GM12878 (cell line): ENCODE results near the gene TSFM. TPM values are rescaled to one million over a fixed set of nuclear protein-coding genes. Genes with fewer than 3 reads are reported as not detected.

Source experiments
- CBFB ChIP-seq: IDR thresholded peaks from 2 replicates; pipeline ENCODE4 v1.6.1; 2016; ENCODE audit warnings: antibody characterized with exemption, low read depth
- CBX3 ChIP-seq: fragments of 200-600 bp; sonication (generic); IDR thresholded peaks from 2 replicates; pipeline ENCODE4 v1.6.1; 2016; ENCODE audit warnings: low read depth, borderline replicate concordance
- CEBPB ChIP-seq, 2 experiments: fragments of 150-350 bp in 1 of 2; IDR thresholded peaks; 2 replicates each; pipeline ENCODE4 v1.6.1; 2012 to 2014; ENCODE audit warnings: low read depth in 2 of 2, low read length in 2 of 2, borderline replicate concordance in 1 of 2, inconsistent platforms in 1 of 2
- IRF5 ChIP-seq: fragments of 450-650 bp; IDR thresholded peaks from 2 replicates; pipeline ENCODE4 v1.6.1; 2017; ENCODE audit warnings: borderline replicate concordance
- JUNB ChIP-seq: IDR thresholded peaks from 2 replicates; pipeline ENCODE4 v1.6.1; 2016; ENCODE audit warnings: antibody characterized with exemption, mild to moderate bottlenecking
- MTA3 ChIP-seq: IDR thresholded peaks from 2 replicates; pipeline ENCODE4 v1.6.1; 2012; ENCODE audit warnings: low read length, inconsistent platforms, borderline replicate concordance
- NFXL1 ChIP-seq: fragments of 450-650 bp; IDR thresholded peaks from 2 replicates; pipeline ENCODE4 v1.6.1; 2017; ENCODE audit warnings: antibody characterized with exemption, mild to moderate bottlenecking, borderline replicate concordance
- NRF1 ChIP-seq: conservative IDR thresholded peaks from 2 replicates; pipeline ENCODE4 v1.6.1; 2011; ENCODE audit warnings: mild to moderate bottlenecking, low read depth, low read length, improper control_type of control experiment
- PAX5 ChIP-seq: IDR thresholded peaks from 2 replicates; pipeline ENCODE4 v1.6.1; 2011; ENCODE audit warnings: low read depth, low read length, borderline replicate concordance
- RELA ChIP-seq: fragments of 450-650 bp; IDR thresholded peaks from 2 replicates; pipeline ENCODE4 v1.8.0; 2014; ENCODE audit warnings: borderline replicate concordance; ENCODE audit not compliant: partially characterized antibody
- SMAD1 ChIP-seq: fragments of 450-650 bp; IDR thresholded peaks from 2 replicates; pipeline ENCODE4 v1.6.1; 2018; ENCODE audit warnings: mild to moderate bottlenecking, low read depth; ENCODE audit not compliant: partially characterized antibody
- SRF ChIP-seq, 2 experiments: IDR thresholded peaks; 2 replicates each; pipeline ENCODE4 v1.6.1; 2011; ENCODE audit warnings: low read depth in 2 of 2, low read length in 2 of 2, mild to moderate bottlenecking in 1 of 2, moderate library complexity in 1 of 2
- ZNF217 ChIP-seq: fragments of 450-650 bp; IDR thresholded peaks from 2 replicates; pipeline ENCODE4 v1.6.1; 2017; ENCODE audit warnings: antibody characterized with exemption, mild to moderate bottlenecking
- polyA plus RNA-seq, 11 experiments: library from polyadenylated mRNA; depleted of rRNA in 4 of 11; unstranded in 6 of 11; stranded (reverse) in 5 of 11; fragments of >200 nt; fragmentation: Nextera tagmentation in 4 of 11; fragmentation: Illumina TruSeq in 1 of 11; extraction: Ambion mirVana in 4 of 11; extraction: Trizol in 1 of 11; gene quantifications; 1 replicate in 1 of 11; 2 replicates in 10 of 11; pipeline versions ENCODE4 v1.2.1 to v1.2.3, GENCODE V29; 2011 to 2016; ENCODE audit warnings: inconsistent platforms in 2 of 11, missing spikeins in 2 of 11, low read depth in 1 of 11
- total RNA-seq, 4 experiments: library from RNA; depleted of rRNA in 3 of 4; stranded (reverse); fragments of >200 nt in 3 of 4; fragmentation: Illumina TruSeq in 1 of 4; extraction: Trizol in 1 of 4; gene quantifications; 2 replicates each; pipeline versions ENCODE4 v1.2.1 to v1.2.3, GENCODE V29; 2013 to 2021
- TF ChIP-seq, protein P1 (sequence below): IDR thresholded peaks from 2 replicates; pipeline ENCODE4 v1.6.1; 2012; ENCODE audit warnings: mild to moderate bottlenecking, low read depth, low read length

TSFM gene
- total and polyA plus RNA-seq, 10 of the 15 experiments (the other 5 are each of a cell fraction or from before 2014, with no cell fraction given), result 36.7 to 132 (median 45.6) TPM

DNA sequence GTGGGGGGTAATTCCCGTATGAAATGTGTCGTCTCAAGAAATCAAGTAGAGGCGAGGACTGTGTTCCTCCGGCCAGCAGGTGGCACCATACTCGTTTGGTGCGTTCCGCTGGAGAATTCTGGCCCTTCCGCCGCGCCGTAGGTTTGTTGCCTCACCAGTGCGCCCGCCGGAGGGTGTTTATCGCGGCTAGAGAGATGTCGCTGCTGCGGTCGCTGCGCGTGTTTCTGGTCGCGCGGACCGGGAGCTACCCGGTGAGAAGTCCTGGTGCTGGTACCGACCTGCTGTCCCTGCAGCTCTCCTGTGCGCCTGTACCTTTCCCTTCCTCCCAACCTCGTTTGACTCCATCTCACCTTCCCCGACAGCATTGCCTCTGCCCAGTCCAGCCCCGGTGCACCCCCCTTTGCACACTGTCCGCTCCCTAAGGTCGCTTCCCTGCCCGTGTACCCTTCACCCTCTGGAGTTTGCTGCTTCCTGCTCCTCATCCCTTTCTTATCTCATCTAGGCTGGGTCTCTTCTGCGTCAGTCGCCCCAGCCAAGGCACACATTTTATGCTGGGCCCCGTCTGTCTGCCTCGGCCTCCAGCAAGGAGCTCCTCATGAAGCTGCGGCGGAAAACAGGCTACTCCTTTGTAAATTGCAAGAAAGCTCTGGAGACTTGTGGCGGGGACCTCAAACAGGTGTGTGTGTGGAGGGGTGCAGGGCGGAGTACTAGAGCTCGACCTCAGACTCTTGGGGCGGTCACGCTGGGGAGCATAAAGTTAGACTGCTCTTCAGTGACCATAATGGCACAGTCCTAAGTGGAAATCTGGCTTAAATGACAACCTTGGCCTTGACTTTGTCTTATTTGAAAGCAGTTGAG is at the start of gene TSFM (continued):
- TF ChIP-seq, protein P1, sequence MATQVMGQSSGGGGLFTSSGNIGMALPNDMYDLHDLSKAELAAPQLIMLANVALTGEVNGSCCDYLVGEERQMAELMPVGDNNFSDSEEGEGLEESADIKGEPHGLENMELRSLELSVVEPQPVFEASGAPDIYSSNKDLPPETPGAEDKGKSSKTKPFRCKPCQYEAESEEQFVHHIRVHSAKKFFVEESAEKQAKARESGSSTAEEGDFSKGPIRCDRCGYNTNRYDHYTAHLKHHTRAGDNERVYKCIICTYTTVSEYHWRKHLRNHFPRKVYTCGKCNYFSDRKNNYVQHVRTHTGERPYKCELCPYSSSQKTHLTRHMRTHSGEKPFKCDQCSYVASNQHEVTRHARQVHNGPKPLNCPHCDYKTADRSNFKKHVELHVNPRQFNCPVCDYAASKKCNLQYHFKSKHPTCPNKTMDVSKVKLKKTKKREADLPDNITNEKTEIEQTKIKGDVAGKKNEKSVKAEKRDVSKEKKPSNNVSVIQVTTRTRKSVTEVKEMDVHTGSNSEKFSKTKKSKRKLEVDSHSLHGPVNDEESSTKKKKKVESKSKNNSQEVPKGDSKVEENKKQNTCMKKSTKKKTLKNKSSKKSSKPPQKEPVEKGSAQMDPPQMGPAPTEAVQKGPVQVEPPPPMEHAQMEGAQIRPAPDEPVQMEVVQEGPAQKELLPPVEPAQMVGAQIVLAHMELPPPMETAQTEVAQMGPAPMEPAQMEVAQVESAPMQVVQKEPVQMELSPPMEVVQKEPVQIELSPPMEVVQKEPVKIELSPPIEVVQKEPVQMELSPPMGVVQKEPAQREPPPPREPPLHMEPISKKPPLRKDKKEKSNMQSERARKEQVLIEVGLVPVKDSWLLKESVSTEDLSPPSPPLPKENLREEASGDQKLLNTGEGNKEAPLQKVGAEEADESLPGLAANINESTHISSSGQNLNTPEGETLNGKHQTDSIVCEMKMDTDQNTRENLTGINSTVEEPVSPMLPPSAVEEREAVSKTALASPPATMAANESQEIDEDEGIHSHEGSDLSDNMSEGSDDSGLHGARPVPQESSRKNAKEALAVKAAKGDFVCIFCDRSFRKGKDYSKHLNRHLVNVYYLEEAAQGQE, result no peak; the same call in 1 of the 2 replicates
- TF ChIP-seq MTA3, result no peak
- 0 out of 4 replicates have a peak, but pooled peaks of 1 of the 2 experiments have one; percentile 31 for TF ChIP-seq CEBPB (IDR thresholded peaks at IDR 0.05; ENCODE audit: borderline replicate concordance in 1 of 2, low read depth in 2 of 2, low read length in 2 of 2)
- TF ChIP-seq CBFB, result peak; percentile 77; the same call in 1 of the 2 replicates
- no peak for TF ChIP-seq NRF1
- TF ChIP-seq IRF5, result no peak
- no peak for TF ChIP-seq NFXL1
- peak; percentile 81 for TF ChIP-seq RELA
- TF ChIP-seq JUNB, result no peak
- TF ChIP-seq PAX5, result 0 out of 2 replicates have a peak, but pooled peaks have one; percentile 62
- no peak for TF ChIP-seq SMAD1
- no peak for TF ChIP-seq ZNF217
- TF ChIP-seq SRF (IDR thresholded peaks at IDR 0.05; ENCODE audit: low read depth in 2 of 2, low read length in 2 of 2), result peak in 1 of 2 experiments; percentile 82; a peak in 1 of 4 replicates
- no peak for TF ChIP-seq CBX3
